ENCODE results near the gene PELI3.

- TF ChIP-seq CTCF (IDR thresholded peaks at IDR 0.05) (no peak), POLR2A (IDR thresholded peaks at IDR 0.05) (no peak)
Measured at GRCh38 chr11:66448523-66448922, 18.2 kb upstream of the PELI3 start.

All from vagina (tissue), 2 donors.